ENCODE results near the gene SH3GLB2.

GRCh38 chr9:129008469-129008965, 19.6 kb downstream of the SH3GLB2 start:
- TF ChIP-seq CTCF (IDR thresholded peaks at IDR 0.05) (no peak), POLR2A (IDR thresholded peaks at IDR 0.05) (no peak)

All from testis (tissue), 2 donors.